ENCODE results near the gene TRPM4.

DNA sequence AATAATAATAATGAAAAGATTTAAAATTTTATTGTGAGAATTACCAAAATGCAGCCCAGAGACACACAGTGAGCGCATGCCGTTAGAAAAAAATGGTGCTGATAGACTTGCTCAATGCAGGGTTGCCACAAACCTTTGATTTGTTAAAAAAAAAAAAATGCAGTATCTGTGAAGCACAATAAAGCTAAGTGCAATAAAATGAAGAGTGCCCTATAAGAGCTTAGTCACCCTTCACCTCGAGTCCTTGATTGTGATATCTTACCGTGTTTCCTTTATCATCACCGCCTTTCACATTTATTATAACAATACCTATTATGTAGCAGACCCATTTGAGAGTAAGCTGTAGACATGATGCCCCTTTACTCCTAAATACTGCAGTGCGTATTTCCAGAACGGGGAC lies 84.2 kb downstream of the TRPM4 start:
- TF ChIP-seq ZNF707 (tag by site-specific recombination; IDR thresholded peaks at IDR 0.05), result no peak
- no peak for TF ChIP-seq ZNF174 (tag by site-specific recombination; IDR thresholded peaks at IDR 0.05)
- TF ChIP-seq, protein P1, sequence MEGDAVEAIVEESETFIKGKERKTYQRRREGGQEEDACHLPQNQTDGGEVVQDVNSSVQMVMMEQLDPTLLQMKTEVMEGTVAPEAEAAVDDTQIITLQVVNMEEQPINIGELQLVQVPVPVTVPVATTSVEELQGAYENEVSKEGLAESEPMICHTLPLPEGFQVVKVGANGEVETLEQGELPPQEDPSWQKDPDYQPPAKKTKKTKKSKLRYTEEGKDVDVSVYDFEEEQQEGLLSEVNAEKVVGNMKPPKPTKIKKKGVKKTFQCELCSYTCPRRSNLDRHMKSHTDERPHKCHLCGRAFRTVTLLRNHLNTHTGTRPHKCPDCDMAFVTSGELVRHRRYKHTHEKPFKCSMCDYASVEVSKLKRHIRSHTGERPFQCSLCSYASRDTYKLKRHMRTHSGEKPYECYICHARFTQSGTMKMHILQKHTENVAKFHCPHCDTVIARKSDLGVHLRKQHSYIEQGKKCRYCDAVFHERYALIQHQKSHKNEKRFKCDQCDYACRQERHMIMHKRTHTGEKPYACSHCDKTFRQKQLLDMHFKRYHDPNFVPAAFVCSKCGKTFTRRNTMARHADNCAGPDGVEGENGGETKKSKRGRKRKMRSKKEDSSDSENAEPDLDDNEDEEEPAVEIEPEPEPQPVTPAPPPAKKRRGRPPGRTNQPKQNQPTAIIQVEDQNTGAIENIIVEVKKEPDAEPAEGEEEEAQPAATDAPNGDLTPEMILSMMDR (tag by site-specific recombination; IDR thresholded peaks at IDR 0.05), result no peak
- TF ChIP-seq, protein P2, sequence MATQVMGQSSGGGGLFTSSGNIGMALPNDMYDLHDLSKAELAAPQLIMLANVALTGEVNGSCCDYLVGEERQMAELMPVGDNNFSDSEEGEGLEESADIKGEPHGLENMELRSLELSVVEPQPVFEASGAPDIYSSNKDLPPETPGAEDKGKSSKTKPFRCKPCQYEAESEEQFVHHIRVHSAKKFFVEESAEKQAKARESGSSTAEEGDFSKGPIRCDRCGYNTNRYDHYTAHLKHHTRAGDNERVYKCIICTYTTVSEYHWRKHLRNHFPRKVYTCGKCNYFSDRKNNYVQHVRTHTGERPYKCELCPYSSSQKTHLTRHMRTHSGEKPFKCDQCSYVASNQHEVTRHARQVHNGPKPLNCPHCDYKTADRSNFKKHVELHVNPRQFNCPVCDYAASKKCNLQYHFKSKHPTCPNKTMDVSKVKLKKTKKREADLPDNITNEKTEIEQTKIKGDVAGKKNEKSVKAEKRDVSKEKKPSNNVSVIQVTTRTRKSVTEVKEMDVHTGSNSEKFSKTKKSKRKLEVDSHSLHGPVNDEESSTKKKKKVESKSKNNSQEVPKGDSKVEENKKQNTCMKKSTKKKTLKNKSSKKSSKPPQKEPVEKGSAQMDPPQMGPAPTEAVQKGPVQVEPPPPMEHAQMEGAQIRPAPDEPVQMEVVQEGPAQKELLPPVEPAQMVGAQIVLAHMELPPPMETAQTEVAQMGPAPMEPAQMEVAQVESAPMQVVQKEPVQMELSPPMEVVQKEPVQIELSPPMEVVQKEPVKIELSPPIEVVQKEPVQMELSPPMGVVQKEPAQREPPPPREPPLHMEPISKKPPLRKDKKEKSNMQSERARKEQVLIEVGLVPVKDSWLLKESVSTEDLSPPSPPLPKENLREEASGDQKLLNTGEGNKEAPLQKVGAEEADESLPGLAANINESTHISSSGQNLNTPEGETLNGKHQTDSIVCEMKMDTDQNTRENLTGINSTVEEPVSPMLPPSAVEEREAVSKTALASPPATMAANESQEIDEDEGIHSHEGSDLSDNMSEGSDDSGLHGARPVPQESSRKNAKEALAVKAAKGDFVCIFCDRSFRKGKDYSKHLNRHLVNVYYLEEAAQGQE (tag by site-specific recombination; IDR thresholded peaks at IDR 0.05), result no peak
- TF ChIP-seq ZNF610 (tag by site-specific recombination; IDR thresholded peaks at IDR 0.05; ENCODE audit: borderline replicate concordance), result no peak
- no peak for TF ChIP-seq ZNF121 (tag by site-specific recombination; IDR thresholded peaks at IDR 0.05)

All from HEK293 (cell line).